Measurements from ENCODE around the gene HMGN4.
A peak's percentile ranks its signal among the peaks of the same experiment; 100 is the strongest.

Gene HMGN4

DNA sequence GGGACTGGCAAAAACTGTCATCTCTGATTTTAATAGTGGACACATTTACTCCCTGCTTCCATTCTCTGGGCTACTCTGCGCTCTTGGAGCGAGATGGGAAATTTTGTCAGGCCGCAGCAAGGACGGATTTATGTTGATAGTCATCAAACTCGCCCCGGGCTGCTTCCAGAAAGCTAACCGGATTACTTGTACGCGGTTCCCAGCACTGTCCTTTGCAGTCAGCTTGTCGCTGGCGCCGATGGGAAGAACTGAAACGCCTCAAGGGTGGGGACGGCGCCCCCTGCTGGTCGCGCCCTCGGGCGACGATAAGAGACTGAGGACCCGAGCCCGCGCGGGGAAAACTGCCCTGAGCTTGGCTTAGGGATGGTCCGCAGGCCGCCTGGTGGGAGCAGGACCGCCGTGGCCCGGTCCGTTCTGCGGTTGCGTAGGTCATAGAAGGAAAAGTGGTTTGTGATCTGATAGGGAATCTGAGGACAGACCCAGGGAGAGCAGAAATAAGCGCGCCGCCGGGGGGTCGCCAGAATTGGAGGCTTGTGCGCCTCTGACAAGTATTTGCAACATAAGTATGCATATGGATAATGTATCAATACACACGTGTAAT lies 57.6 kb downstream of the HMGN4 start:
- DNase-seq = peak; percentile 93
- in situ Hi-C loops (cut with MboI; ENCODE audit: low pct_unique_long_range_greater_than_20kb, low sequenced_read_pairs) = no loop called here
